Coronary artery (tissue), 2 donors: Measurements from ENCODE around the gene FAM221B.

Experiments
- DNase-seq: peaks from one replicate; pipeline ENCODE4 v3.0.0-alpha.2; 2017; ENCODE audit warnings: low spot score
- H3K27ac ChIP-seq, 2 donors: fragments of 200-600 bp; sonication (generic); one replicate each; pipeline ENCODE4 v1.5.1; 2016 to 2019
- H3K4me3 ChIP-seq: fragments of 200-600 bp; sonication (generic); 2 replicates; pipeline ENCODE4 v1.5.1; 2016; ENCODE audit warnings: mild to moderate bottlenecking, moderate library complexity
- TF ChIP-seq, protein P1 (sequence below): fragments of 200-600 bp; sonication (generic); IDR thresholded peaks from one replicate; pipeline ENCODE4 v1.5.1; 2019; ENCODE audit warnings: antibody characterized with exemption

Gene FAM221B

DNA sequence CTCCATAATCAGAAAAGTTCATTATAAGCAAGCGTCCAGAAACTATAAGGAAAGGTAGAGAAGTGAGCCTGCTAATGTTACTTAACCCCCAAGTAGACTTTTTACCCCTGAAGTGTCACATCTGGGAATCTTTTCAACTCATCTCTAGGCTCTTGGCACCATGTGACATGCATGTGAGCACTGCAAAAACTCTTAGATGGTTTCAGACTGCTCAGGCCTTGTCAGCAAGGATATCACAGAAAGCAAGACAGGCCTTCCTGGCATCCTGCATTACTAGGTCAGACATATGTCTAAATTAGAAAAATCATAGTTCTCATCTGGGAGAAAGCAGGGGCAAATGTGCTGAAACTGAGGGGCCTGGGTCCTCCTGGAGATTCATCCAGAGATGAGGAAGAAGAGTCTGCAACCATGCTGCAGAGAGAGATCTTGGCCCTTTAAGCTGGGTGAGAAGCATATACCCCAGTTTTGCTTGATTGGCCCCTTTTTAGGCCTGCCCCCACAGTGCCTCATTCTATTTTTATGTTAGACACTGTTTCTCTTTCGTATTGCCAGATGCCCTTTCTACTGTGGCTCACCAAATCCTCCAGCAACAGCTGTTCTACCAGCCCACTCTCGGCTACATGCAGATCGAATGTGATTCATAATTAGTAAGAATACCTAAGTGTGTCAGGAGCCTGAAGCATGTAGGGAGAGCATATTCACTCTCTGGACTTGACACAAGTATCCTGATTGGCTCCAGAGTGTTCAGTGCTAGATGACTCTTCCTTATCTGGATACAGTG, 19.4 kb upstream of the FAM221B start:
- Histone ChIP-seq H3K4me3 (no peak overlapping the region), H3K27ac (peak overlapping the region; percentile 24 to 61)
- TF ChIP-seq, protein P1, sequence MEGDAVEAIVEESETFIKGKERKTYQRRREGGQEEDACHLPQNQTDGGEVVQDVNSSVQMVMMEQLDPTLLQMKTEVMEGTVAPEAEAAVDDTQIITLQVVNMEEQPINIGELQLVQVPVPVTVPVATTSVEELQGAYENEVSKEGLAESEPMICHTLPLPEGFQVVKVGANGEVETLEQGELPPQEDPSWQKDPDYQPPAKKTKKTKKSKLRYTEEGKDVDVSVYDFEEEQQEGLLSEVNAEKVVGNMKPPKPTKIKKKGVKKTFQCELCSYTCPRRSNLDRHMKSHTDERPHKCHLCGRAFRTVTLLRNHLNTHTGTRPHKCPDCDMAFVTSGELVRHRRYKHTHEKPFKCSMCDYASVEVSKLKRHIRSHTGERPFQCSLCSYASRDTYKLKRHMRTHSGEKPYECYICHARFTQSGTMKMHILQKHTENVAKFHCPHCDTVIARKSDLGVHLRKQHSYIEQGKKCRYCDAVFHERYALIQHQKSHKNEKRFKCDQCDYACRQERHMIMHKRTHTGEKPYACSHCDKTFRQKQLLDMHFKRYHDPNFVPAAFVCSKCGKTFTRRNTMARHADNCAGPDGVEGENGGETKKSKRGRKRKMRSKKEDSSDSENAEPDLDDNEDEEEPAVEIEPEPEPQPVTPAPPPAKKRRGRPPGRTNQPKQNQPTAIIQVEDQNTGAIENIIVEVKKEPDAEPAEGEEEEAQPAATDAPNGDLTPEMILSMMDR, result no peak
- no peak for DNase-seq

DNA sequence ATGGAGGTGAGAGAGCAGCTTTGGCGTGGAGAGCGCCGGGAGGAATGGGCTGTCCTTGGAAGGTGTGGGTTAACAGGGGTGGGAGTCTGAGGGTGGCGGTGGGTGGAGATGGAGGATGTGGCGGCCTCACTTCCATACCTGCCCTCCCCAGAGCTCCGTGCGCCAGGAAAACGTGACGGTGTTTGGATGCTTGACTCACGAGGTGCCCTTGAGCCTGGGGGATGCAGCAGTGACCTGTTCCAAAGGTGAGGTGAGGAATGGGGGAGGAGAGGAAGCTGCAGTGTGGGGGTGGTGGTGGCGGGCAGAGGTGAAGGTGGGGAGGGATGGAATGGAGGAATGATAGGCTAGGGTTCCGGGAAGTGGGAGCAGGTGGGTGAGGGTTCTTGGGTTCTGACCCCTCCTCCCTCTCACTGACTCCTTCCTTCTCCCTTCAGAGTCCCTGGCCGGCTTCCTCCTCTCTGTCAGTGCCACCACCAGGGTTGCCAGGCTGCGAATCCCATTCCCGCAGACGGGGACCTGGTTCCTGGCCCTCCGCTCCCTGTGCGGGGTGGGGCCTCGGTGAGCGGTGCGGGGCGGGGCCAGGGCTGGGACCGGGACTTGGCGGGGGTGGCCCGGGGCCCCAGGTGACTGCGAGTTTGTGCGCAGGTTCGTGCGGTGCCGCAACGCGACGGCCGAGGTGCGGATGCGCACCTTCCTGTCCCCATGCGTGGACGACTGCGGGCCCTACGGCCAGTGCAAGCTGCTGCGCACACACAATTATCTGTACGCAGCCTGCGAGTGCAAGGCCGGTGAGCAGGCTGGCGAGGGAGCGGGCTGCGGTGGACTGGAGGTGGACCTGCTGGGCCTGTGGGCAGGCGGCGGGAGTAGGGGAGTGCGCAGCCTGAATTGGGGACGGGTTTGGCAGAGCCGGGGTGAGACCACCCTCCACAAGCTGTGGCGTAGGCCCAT, 17.6 kb upstream of the FAM221B start:
- TF ChIP-seq, protein P1, result no peak
- Histone ChIP-seq H3K4me3 (no peak overlapping the region), H3K27ac (peak overlapping the region in 1 of 2 donors; percentile 39)
- no peak for DNase-seq

DNA sequence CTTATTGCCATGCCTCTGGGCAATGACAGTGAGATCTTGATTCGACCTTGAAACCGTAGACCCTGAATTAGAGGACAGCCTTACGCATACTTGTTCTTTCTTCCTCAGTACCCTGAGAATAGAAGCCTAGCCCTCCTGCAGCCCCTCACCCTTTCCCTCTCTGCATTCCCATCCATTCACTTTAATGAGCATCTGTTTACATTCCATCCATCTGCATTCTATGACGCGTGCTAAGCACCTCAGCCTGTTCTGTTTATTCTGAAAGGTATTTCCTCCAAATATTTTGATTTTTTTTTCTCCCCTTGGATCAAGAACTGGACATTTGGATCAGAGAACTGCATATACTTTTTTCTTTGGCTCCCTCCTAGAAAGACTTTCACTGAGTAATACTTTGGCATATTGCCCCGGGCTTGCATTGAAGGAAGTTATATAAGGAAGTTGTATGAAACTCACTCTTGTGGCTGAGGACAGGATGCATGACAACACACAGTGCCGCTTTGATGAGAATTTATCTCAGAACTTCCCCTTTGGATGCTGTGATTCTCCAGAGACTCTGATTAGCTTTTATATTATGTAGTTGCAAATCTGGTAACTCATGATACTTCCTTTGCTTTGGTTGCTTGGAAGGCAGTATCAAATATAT, 16.2 kb upstream of the FAM221B start:
- DNase-seq, result no peak
- TF ChIP-seq, protein P1, result no peak
- Histone ChIP-seq H3K4me3 (no peak overlapping the region), H3K27ac (peak overlapping the region; percentile 36 to 71)

DNA sequence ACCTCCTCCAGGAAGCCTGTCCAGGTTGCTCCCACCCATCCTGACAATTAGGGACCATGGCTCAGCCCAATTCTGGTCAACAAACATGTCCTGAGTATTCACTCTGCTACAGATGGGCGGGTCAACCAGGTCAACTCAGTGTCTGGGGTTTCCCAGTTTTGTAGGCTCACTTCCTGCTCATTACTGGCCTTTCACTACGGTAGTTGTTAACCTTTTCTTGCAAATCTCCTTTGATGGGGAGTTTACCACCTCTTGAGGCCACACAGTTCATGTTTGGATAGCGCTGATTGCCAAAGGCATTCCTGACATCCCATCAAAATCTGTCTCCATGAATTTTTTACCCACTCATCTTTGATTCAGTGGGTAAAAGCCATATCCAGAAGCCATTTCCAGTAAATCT, 14.3 kb upstream of the FAM221B start:
- no peak overlapping the region for H3K27ac ChIP-seq
- H3K4me3 ChIP-seq, result no peak overlapping the region
- TF ChIP-seq, protein P1, result no peak
- no peak for DNase-seq

DNA sequence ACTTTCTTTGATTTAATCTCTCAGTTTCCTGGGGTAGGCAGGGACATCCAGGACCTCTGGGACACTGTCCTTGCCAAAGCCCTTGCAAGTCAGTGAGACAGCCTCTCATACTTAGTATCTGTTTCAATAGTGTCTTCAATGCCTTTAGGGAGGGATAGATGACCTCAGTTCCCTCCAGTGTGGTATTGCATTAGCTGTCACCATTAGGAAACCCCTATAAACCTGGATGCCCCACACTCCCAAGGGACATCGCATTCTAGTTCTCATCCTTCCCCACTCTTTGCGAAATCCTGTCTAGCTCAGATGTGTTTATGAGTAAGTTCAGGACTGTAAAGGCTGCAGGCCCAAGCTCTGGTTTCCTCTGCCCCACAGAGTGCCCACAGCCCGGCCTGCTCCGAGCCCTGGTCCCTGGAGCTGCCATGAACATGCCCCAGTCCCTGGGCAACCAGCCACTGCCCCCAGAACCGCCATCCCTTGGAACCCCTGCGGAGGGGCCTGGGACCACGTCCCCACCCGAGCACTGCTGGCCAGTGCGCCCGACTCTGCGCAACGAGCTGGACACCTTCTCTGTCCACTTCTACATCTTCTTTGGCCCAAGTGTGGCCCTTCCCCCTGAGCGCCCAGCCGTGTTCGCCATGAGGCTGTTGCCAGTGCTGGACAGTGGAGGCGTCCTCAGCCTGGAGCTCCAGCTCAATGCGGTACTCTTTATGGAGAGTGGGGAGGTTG, 13.7 kb upstream of the FAM221B start:
- TF ChIP-seq, protein P1, result no peak
- no peak overlapping the region for H3K4me3 ChIP-seq
- no peak for DNase-seq
- H3K27ac ChIP-seq, result no peak overlapping the region

DNA sequence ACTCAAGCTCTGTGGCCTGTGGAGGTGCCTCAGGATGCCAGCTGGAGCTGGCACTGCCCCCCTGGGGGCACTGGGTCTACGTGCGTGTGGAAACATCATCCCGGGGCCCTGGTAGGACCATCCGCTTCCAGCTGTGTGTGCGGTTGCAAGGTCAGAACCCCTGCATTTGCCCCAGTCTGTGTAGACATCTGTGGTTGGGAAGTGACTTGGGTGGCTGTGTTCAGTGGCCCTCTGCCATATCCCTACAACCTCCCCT, 13.0 kb upstream of the FAM221B start:
- no peak overlapping the region for H3K27ac ChIP-seq
- TF ChIP-seq, protein P1, result no peak
- H3K4me3 ChIP-seq, result no peak overlapping the region
- DNase-seq, result no peak
